Peyer's patch (tissue), 4 donors: ENCODE results near the gene CYTIP.

Experiments used
- POLR2A ChIP-seq, 2 donors: fragments of 450-650 bp; IDR thresholded peaks; one replicate each; pipeline ENCODE4 v1.5.1; 2017; ENCODE audit warnings: antibody characterized with exemption in 2 of 2, mild to moderate bottlenecking in 2 of 2, moderate library complexity in 2 of 2
- TF ChIP-seq, protein P1 (sequence below), 6 experiments: fragments of 450-650 bp in 4 of 6; fragments of 200-600 bp in 2 of 6; sonication (generic) in 1 of 6; IDR thresholded peaks; one replicate each; pipeline ENCODE4 v1.5.1; 2017 to 2019; ENCODE audit warnings: antibody characterized with exemption in 6 of 6, mild to moderate bottlenecking in 3 of 6, moderate library complexity in 1 of 6

DNA sequence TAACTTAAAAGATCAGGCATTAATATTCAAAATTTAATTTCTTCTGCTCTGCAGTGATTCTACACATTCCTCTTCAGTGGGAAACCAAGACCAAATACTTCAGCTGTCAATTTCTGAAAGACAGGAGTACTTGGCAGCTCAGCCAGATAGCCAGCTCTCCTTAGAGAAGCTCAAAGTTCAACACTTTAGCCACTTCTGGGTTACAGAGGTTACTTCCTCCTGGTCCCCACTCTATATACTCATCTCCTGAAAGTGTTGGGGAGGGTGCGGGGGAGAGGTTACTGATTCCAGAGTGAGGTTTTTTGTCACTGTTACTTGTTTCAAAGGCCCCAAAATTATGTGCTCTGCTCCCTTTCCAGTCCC lies 4.1 kb downstream of the CYTIP start:
- TF ChIP-seq POLR2A (IDR thresholded peaks at IDR 0.05) = no peak
- TF ChIP-seq, protein P1, sequence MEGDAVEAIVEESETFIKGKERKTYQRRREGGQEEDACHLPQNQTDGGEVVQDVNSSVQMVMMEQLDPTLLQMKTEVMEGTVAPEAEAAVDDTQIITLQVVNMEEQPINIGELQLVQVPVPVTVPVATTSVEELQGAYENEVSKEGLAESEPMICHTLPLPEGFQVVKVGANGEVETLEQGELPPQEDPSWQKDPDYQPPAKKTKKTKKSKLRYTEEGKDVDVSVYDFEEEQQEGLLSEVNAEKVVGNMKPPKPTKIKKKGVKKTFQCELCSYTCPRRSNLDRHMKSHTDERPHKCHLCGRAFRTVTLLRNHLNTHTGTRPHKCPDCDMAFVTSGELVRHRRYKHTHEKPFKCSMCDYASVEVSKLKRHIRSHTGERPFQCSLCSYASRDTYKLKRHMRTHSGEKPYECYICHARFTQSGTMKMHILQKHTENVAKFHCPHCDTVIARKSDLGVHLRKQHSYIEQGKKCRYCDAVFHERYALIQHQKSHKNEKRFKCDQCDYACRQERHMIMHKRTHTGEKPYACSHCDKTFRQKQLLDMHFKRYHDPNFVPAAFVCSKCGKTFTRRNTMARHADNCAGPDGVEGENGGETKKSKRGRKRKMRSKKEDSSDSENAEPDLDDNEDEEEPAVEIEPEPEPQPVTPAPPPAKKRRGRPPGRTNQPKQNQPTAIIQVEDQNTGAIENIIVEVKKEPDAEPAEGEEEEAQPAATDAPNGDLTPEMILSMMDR (IDR thresholded peaks at IDR 0.05) = no peak
